ENCODE results near the gene LCN6. TPM values are rescaled to one million over a fixed set of nuclear protein-coding genes. Genes with fewer than 3 reads are reported as not detected.
A peak's percentile ranks its signal among the peaks of the same experiment; 100 is the strongest.

LCN6 gene
- total and polyA plus RNA-seq, 12 donors: 0.43 to 25.4 (median 2.2) TPM; not detected in 6

GRCh38 chr9:136718345-136719194, 29.8 kb downstream of the LCN6 start:
- H3K27me3 ChIP-seq: peaks cover 10% of the 10 kb centered on the region
- no peaks in the 10 kb centered on the region for H3K4me1 ChIP-seq (replicated peaks in 1 of 2)
- DNase-seq: no peak
- H3K36me3 ChIP-seq (replicated peaks in 1 of 2): peaks cover 0 to 14% of the 10 kb centered on the region in 2 donors
- no peak overlapping the region for H3K27ac ChIP-seq
- intact Hi-C loops (cut with DNase I): no loop called here
- WGBS, 4 donors: 72 to 88% (median 78%) methylated on average over 6 to 20 of the region's 20 CpGs
- no peaks in the 10 kb centered on the region for H3K9me3 ChIP-seq (replicated peaks in 1 of 3)
- no peak overlapping the region for H3K4me3 ChIP-seq
- TF ChIP-seq, protein P1, sequence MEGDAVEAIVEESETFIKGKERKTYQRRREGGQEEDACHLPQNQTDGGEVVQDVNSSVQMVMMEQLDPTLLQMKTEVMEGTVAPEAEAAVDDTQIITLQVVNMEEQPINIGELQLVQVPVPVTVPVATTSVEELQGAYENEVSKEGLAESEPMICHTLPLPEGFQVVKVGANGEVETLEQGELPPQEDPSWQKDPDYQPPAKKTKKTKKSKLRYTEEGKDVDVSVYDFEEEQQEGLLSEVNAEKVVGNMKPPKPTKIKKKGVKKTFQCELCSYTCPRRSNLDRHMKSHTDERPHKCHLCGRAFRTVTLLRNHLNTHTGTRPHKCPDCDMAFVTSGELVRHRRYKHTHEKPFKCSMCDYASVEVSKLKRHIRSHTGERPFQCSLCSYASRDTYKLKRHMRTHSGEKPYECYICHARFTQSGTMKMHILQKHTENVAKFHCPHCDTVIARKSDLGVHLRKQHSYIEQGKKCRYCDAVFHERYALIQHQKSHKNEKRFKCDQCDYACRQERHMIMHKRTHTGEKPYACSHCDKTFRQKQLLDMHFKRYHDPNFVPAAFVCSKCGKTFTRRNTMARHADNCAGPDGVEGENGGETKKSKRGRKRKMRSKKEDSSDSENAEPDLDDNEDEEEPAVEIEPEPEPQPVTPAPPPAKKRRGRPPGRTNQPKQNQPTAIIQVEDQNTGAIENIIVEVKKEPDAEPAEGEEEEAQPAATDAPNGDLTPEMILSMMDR (IDR thresholded peaks at IDR 0.05): no peak
- no peak for TF ChIP-seq POLR2A (IDR thresholded peaks at IDR 0.05)

- peaks cover 19% of the 10 kb centered on the region for H3K27me3 ChIP-seq
- H3K9me3 ChIP-seq (replicated peaks in 1 of 3): no peaks in the 10 kb centered on the region
- no peak overlapping the region for H3K4me3 ChIP-seq
- TF ChIP-seq POLR2A (IDR thresholded peaks at IDR 0.05): no peak
- TF ChIP-seq, protein P1 (IDR thresholded peaks at IDR 0.05): no peak
- H3K27ac ChIP-seq: no peak overlapping the region
- intact Hi-C loops (cut with DNase I): no loop called here
- H3K4me1 ChIP-seq (replicated peaks in 1 of 2): no peaks in the 10 kb centered on the region
- WGBS, 4 donors: 68 to 84% (median 81%) methylated on average over 1 to 16 of the region's 16 CpGs
- DNase-seq: no peak
- H3K36me3 ChIP-seq (replicated peaks in 1 of 2): peaks cover 0 to 2% of the 10 kb centered on the region in 2 donors
These were observed 30.9 kb downstream of the LCN6 start for GRCh38 chr9:136717399-136717798.

DNA sequence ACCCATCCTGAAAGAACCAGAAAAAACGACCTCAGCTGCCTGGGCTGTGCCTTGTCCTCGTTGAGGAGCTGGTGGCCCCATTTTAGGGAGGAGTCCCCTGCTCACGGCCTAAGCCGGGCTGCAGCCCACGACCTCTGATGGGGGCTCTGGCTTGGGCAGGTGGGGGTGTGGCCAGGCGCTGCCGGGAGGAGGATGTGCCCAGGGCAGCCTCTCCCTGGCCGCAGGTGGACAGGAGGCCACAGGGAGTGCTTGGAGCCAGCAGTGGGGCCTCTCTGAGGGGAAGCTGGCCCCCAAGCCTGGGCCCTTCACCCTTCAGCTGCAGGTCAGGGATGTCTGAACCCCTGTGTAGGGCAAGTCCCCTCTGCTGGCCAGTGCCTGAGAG, 33.4 kb downstream of the LCN6 start:
- TF ChIP-seq, protein P1 (IDR thresholded peaks at IDR 0.05): no peak
- TF ChIP-seq POLR2A (IDR thresholded peaks at IDR 0.05): no peak
- Histone ChIP-seq H3K4me1 (replicated peaks in 1 of 2) (peaks cover 0 to 4% of the 10 kb centered on the region in 2 donors), H3K27ac (peak overlapping the region in 3 of 5 donors; percentile 21 to 58 (median 30)), H3K4me3 (no peak overlapping the region), H3K36me3 (replicated peaks in 1 of 2) (no peaks in the 10 kb centered on the region), H3K27me3 (peaks cover 19% of the 10 kb centered on the region), H3K9me3 (replicated peaks in 1 of 3) (no peaks in the 10 kb centered on the region)
- intact Hi-C loops (cut with DNase I): no loop called here
- 26 to 46% (median 42%) methylated on average over 1 to 8 of the region's 8 CpGs for WGBS, 4 donors
- DNase-seq: no peak

DNA sequence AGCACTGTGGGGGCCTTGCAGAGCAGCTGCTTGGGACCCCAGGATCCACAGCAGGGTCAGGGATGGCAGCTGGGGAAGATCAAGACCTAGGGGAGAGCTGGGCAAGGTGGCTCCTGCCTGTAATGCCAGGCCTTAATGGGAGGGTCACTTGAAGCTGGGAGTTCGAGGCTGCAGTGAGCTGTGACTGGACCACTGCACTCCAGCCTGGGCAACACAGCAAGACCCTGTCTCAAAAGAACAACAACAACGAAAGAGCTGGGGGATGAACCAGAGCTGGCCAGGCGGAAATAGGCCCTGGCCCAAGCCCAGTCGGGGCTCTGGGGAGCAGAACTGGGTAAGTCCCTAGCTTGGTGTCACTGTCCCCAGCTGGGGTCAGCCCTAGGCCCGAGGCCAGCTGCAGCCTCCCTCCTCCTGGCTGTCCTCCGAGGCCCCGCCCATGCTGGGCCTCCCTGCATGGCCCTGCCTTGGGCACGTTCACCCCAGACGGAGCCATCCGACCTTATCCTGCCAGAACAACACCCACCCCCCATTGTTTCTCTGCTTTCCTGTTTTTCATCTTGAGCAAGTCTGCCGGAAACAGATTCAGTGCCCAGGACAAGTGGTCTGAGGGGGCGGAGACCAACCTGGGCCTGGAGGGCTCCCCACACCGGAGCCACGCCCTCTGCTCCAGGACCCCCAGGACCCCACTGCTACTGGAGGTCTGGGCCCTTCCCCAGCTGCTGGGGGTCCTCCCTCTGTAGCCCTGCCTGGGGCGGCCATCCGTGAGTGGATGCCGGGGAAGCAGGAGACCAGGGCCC, 34.0 kb downstream of the LCN6 start:
- H3K27ac ChIP-seq: peak overlapping the region in 3 of 5 donors; percentile 21 to 58 (median 30)
- H3K4me3 ChIP-seq: no peak overlapping the region
- DNase-seq: peak in 3 of 7 donors; percentile 29 to 50 (median 31)
- peaks cover 0 to 4% of the 10 kb centered on the region in 2 donors for H3K4me1 ChIP-seq (replicated peaks in 1 of 2)
- intact Hi-C loops (cut with DNase I): no loop called here
- H3K27me3 ChIP-seq: peaks cover 19% of the 10 kb centered on the region
- H3K36me3 ChIP-seq (replicated peaks in 1 of 2): no peaks in the 10 kb centered on the region
- 36 to 65% (median 60%) methylated on average over 11 to 17 of the region's 17 CpGs for WGBS, 4 donors
- H3K9me3 ChIP-seq (replicated peaks in 1 of 3): no peaks in the 10 kb centered on the region
- TF ChIP-seq, protein P1 (IDR thresholded peaks at IDR 0.05): no peak
- no peak for TF ChIP-seq POLR2A (IDR thresholded peaks at IDR 0.05)
